Keratinocyte (primary cell): Measurements from ENCODE around the gene SURF1. TPM values are rescaled to one million over a fixed set of nuclear protein-coding genes. Genes with fewer than 3 reads are reported as not detected.

Experiments used
- DNase-seq: peaks from one replicate; pipeline ENCODE4 v3.0.0-alpha.2; 2011; ENCODE audit warnings: low read depth, missing footprints, low spot score
- FAIRE-seq: peaks from 2 replicates; lab custom pipeline; 2011; peaks lifted over from hg19 to GRCh38; lab: Jason Lieb, UNC
- H2AFZ ChIP-seq: 2 replicates; pipeline ENCODE4 v1.6.0; 2012; ENCODE audit warnings: low read length, control low read depth, inconsistent platforms; ENCODE audit not compliant: control insufficient read depth
- H3K27ac ChIP-seq: 2 replicates; pipeline ENCODE4 v1.5.1; 2011; ENCODE audit warnings: low read length; ENCODE audit not compliant: control insufficient read depth, insufficient read depth
- H3K27me3 ChIP-seq: 3 replicates; pipeline ENCODE4 v1.6.0; 2011; ENCODE audit warnings: low read length; ENCODE audit not compliant: control insufficient read depth, insufficient read depth; ENCODE audit errors: extremely low read depth
- H3K36me3 ChIP-seq, 2 experiments: 2 replicates in 1 of 2; 3 replicates in 1 of 2; pipeline ENCODE4 v1.5.1; 2011; ENCODE audit warnings: low read length in 2 of 2, mild to moderate bottlenecking in 1 of 2; ENCODE audit not compliant: control insufficient read depth in 2 of 2, insufficient read depth in 2 of 2; ENCODE audit errors: extremely low read depth in 1 of 2
- H3K4me1 ChIP-seq: 3 replicates; pipeline ENCODE4 v1.5.1; 2011; ENCODE audit warnings: low read length; ENCODE audit not compliant: control insufficient read depth, insufficient read depth; ENCODE audit errors: extremely low read depth
- H3K4me2 ChIP-seq: 3 replicates; pipeline ENCODE4 v1.6.0; 2011; ENCODE audit warnings: low read depth, low read length; ENCODE audit not compliant: control insufficient read depth, insufficient read depth; ENCODE audit errors: extremely low read depth
- H3K4me3 ChIP-seq, 3 experiments: fragments of 200-600 bp in 1 of 3; sonication (generic) in 1 of 3; 2 replicates in 2 of 3; 3 replicates in 1 of 3; pipeline ENCODE4 v1.5.1; 2011 to 2016; ENCODE audit warnings: low read length in 3 of 3, mild to moderate bottlenecking in 3 of 3, control low read depth in 2 of 3, inconsistent platforms in 1 of 3, low read depth in 1 of 3, mixed read lengths in 1 of 3, mixed run types in 1 of 3, moderate library complexity in 1 of 3; ENCODE audit not compliant: control insufficient read depth in 2 of 3, insufficient read depth in 2 of 3; ENCODE audit errors: extremely low read depth in 1 of 3
- H3K79me2 ChIP-seq: 2 replicates; pipeline ENCODE4 v1.6.0; 2012; ENCODE audit warnings: low read length; ENCODE audit not compliant: control insufficient read depth, insufficient read depth
- H3K9ac ChIP-seq: 3 replicates; pipeline ENCODE4 v1.6.0; 2011; ENCODE audit warnings: low read length; ENCODE audit not compliant: control insufficient read depth, insufficient read depth; ENCODE audit errors: extremely low read depth
- H3K9me1 ChIP-seq: 3 replicates; pipeline ENCODE4 v1.6.0; 2011; ENCODE audit warnings: low read length; ENCODE audit not compliant: control insufficient read depth, insufficient read depth; ENCODE audit errors: extremely low read depth
- H3K9me3 ChIP-seq: 2 replicates; pipeline ENCODE4 v1.5.1; 2012; ENCODE audit warnings: low read depth, low read length; ENCODE audit not compliant: control insufficient read depth
- H4K20me1 ChIP-seq: 3 replicates; pipeline ENCODE4 v1.6.0; 2011; ENCODE audit warnings: low read length; ENCODE audit not compliant: control insufficient read depth, insufficient read depth; ENCODE audit errors: extremely low read depth
- CTCF ChIP-seq, 3 experiments: IDR thresholded peaks in 1 of 3; conservative IDR thresholded peaks in 1 of 3; optimal IDR thresholded peaks in 1 of 3; 2 replicates in 2 of 3; 3 replicates in 1 of 3; pipeline versions ENCODE3 to v1.5.1; 2011; ENCODE audit warnings: low read length in 3 of 3, mild to moderate bottlenecking in 3 of 3, moderate library complexity in 2 of 3, control low read depth in 1 of 3, inconsistent platforms in 1 of 3; ENCODE audit not compliant: insufficient read depth in 2 of 3; ENCODE audit errors: extremely low read depth in 1 of 3
- EZH2 ChIP-seq: IDR thresholded peaks from one replicate; pipeline ENCODE4 v1.6.1; 2012; ENCODE audit warnings: inconsistent platforms, mild to moderate bottlenecking, low read length, moderate library complexity
- dilution Hi-C: fragments of 300-500 bp; cut with MboI; formaldehyde crosslinking; loops from one replicate; pipeline ENCODE4 v1.7.0; 2020; ENCODE audit warnings: low sequenced_read_pairs; ENCODE audit not compliant: extremely low pct_ligation_motif_present
- polyA plus RNA-seq, 5 experiments: library from polyadenylated mRNA; depleted of rRNA in 3 of 5; stranded (reverse) in 3 of 5; stranded (forward) in 1 of 5; unstranded in 1 of 5; fragments of >200 nt; gene quantifications; 1 replicate in 1 of 5; 2 replicates in 3 of 5; 3 replicates in 1 of 5; pipeline versions ENCODE4 v1.2.1 to v1.2.3, GENCODE V29; 2011 to 2012; ENCODE audit warnings: missing spikeins in 2 of 5, low read depth in 1 of 5, low replicate concordance in 1 of 5

The SURF1 gene
- polyA plus RNA-seq, 1 donor (not counting 4 experiments of a cell fraction or from before 2014, with no cell fraction given) = 31.1 TPM

GRCh38 chr9:133347515-133347984, 8.7 kb downstream of the SURF1 start:
- H3K4me2 ChIP-seq = peak overlapping the region; percentile 83
- peak overlapping the region; percentile 97 for H3K27ac ChIP-seq
- peaks cover 45% of the 10 kb centered on the region for H3K79me2 ChIP-seq
- H3K4me3 ChIP-seq = peak overlapping the region; percentile 86 to 92 (median 92)
- peaks cover 12% of the 10 kb centered on the region for H4K20me1 ChIP-seq
- peaks cover 52 to 65% of the 10 kb centered on the region in 2 experiments for H3K36me3 ChIP-seq
- DNase-seq = no peak
- H3K9me1 ChIP-seq = no peaks in the 10 kb centered on the region
- dilution Hi-C loops = no loop called here
- H3K4me1 ChIP-seq = peaks cover 19% of the 10 kb centered on the region
- no peaks in the 10 kb centered on the region for H3K9me3 ChIP-seq
- TF ChIP-seq CTCF (optimal IDR thresholded peaks at IDR 0.05 in 1 of 3, IDR thresholded peaks at IDR 0.05 in 1 of 3, conservative IDR thresholded peaks at IDR 0.05 in 1 of 3; ENCODE audit: extremely low read depth in 1 of 3, insufficient read depth in 2 of 3, low read length in 3 of 3) = no peak
- TF ChIP-seq EZH2 = no peak
- H3K9ac ChIP-seq = peak overlapping the region; percentile 97
- no peak for FAIRE-seq
- peak overlapping the region; percentile 34 for H2AFZ ChIP-seq
- H3K27me3 ChIP-seq = no peaks in the 10 kb centered on the region

- peak overlapping the region; percentile 97 for H3K9ac ChIP-seq
- no peaks in the 10 kb centered on the region for H3K9me3 ChIP-seq
- DNase-seq = no peak
- peak overlapping the region; percentile 97 for H3K27ac ChIP-seq
- H4K20me1 ChIP-seq = peaks cover 3% of the 10 kb centered on the region
- peaks cover 51 to 57% of the 10 kb centered on the region in 2 experiments for H3K36me3 ChIP-seq
- peak overlapping the region; percentile 83 for H3K4me2 ChIP-seq
- dilution Hi-C loops = no loop called here
- peaks cover 19% of the 10 kb centered on the region for H3K4me1 ChIP-seq
- H3K79me2 ChIP-seq = peaks cover 45% of the 10 kb centered on the region
- TF ChIP-seq CTCF (optimal IDR thresholded peaks at IDR 0.05 in 1 of 3, IDR thresholded peaks at IDR 0.05 in 1 of 3, conservative IDR thresholded peaks at IDR 0.05 in 1 of 3; ENCODE audit: extremely low read depth in 1 of 3, insufficient read depth in 2 of 3, low read length in 3 of 3) (no peak), EZH2 (no peak)
- H3K9me1 ChIP-seq = no peaks in the 10 kb centered on the region
- H2AFZ ChIP-seq = no peak overlapping the region
- H3K27me3 ChIP-seq = no peaks in the 10 kb centered on the region
- H3K4me3 ChIP-seq = peak overlapping the region; percentile 72 to 92 (median 81)
- no peak for FAIRE-seq
Measured at GRCh38 chr9:133346021-133346785, 10.1 kb downstream of the SURF1 start.
